HEK293T (cell line): ENCODE data around the gene A1CF.
"Not testable (repeated sequence)": the region's sequence is repeated elsewhere in the genome, so short reads cannot be mapped to it uniquely, and the experiment has no call there.

ENCODE experiments used
- CTCF ChIA-PET: fragments of 350-600 bp; formaldehyde crosslinking; extraction: SDS; loops from one replicate; lab custom pipeline; 2021; ENCODE audit warnings: antibody characterized with exemption, inconsistent platforms; lab: Yijun Ruan, JAX
- POLR2A ChIA-PET: fragments of 350-600 bp; formaldehyde crosslinking; extraction: SDS; loops from one replicate; lab custom pipeline; 2020; ENCODE audit warnings: antibody characterized with exemption, inconsistent platforms; lab: Yijun Ruan, JAX
- DNase-seq: peaks from one replicate; pipeline ENCODE4 v3.0.0; 2012; ENCODE audit warnings: mixed read lengths; ENCODE audit errors: extremely low spot score
- ARNT ChIP-seq: fragments of 450-650 bp; IDR thresholded peaks from 2 replicates; pipeline ENCODE4 v1.6.1; 2017; ENCODE audit warnings: mild to moderate bottlenecking
- BHLHE40 ChIP-seq: fragments of 450-650 bp; IDR thresholded peaks from 2 replicates; pipeline ENCODE4 v1.6.1; 2016; ENCODE audit warnings: mild to moderate bottlenecking, moderate library complexity, borderline replicate concordance
- CTBP1 ChIP-seq: fragments of 450-650 bp; IDR thresholded peaks from 2 replicates; pipeline ENCODE4 v1.6.1; 2016; ENCODE audit warnings: borderline replicate concordance
- ELF4 ChIP-seq: fragments of 450-650 bp; IDR thresholded peaks from 2 replicates; pipeline ENCODE4 v1.6.1; 2017; ENCODE audit warnings: antibody characterized with exemption
- FOXA1 ChIP-seq: fragments of 450-650 bp; IDR thresholded peaks from 2 replicates; pipeline ENCODE4 v1.6.1; 2016; ENCODE audit warnings: mild to moderate bottlenecking
- FOXK2 ChIP-seq: fragments of 450-650 bp; IDR thresholded peaks from 2 replicates; pipeline ENCODE4 v1.6.1; 2016; ENCODE audit warnings: mild to moderate bottlenecking
- FOXM1 ChIP-seq: fragments of 450-650 bp; IDR thresholded peaks from 2 replicates; pipeline ENCODE4 v1.6.1; 2017; ENCODE audit warnings: mild to moderate bottlenecking, borderline replicate concordance
- HDGF ChIP-seq: fragments of 450-650 bp; IDR thresholded peaks from 2 replicates; pipeline ENCODE4 v1.6.1; 2017; ENCODE audit warnings: antibody characterized with exemption, borderline replicate concordance
- L3MBTL2 ChIP-seq: fragments of 450-650 bp; conservative IDR thresholded peaks from 2 replicates; pipeline ENCODE4 v1.6.1; 2016; ENCODE audit warnings: mild to moderate bottlenecking
- LEF1 ChIP-seq: fragments of 450-650 bp; IDR thresholded peaks from 2 replicates; pipeline ENCODE4 v1.6.1; 2017; ENCODE audit warnings: mild to moderate bottlenecking, borderline replicate concordance
- NFRKB ChIP-seq: fragments of 450-650 bp; IDR thresholded peaks from 2 replicates; pipeline ENCODE4 v1.6.1; 2016; ENCODE audit warnings: mild to moderate bottlenecking, moderate library complexity
- SP1 ChIP-seq: fragments of 450-650 bp; IDR thresholded peaks from 2 replicates; pipeline ENCODE4 v1.6.1; 2017
- SUZ12 ChIP-seq: fragments of 450-650 bp; IDR thresholded peaks from 2 replicates; pipeline ENCODE4 v1.6.1; 2016; ENCODE audit warnings: mild to moderate bottlenecking
- TARDBP ChIP-seq: fragments of 450-650 bp; IDR thresholded peaks from 2 replicates; pipeline ENCODE4 v1.6.1; 2016
- ZNF384 ChIP-seq: fragments of 450-650 bp; IDR thresholded peaks from 2 replicates; pipeline ENCODE4 v1.6.1; 2016
- TF ChIP-seq, protein P1 (sequence below): fragments of 450-650 bp; IDR thresholded peaks from 2 replicates; pipeline ENCODE4 v1.6.1; 2016

The A1CF gene

DNA sequence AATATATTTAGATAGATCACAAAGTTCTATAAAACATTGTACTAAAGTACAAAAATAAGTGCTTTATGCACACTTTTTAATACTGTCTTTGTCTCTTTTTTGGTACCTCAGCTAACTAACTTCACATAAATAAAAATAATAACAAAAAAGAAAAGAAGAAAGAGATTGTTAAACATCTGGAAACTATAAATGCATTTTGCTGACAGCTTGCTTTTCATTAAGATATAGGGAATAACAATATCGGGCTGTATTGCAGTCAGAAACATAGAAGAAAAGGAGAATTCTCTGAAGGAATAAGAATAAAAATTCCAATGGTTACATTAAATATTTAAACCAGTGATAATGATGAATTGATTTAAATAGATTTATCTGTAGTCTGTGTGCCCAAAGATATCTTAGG lies 85.8 kb downstream of the A1CF start:
- TF ChIP-seq ELF4 (no peak), L3MBTL2 (no peak), ARNT (no peak), SUZ12 (no peak), FOXK2 (no peak), FOXM1 (no peak), LEF1 (no peak), FOXA1 (no peak), BHLHE40 (no peak), HDGF (no peak), CTBP1 (no peak), ZNF384 (no peak), SP1 (no peak), NFRKB (no peak), TARDBP (no peak)
- TF ChIP-seq, protein P1, sequence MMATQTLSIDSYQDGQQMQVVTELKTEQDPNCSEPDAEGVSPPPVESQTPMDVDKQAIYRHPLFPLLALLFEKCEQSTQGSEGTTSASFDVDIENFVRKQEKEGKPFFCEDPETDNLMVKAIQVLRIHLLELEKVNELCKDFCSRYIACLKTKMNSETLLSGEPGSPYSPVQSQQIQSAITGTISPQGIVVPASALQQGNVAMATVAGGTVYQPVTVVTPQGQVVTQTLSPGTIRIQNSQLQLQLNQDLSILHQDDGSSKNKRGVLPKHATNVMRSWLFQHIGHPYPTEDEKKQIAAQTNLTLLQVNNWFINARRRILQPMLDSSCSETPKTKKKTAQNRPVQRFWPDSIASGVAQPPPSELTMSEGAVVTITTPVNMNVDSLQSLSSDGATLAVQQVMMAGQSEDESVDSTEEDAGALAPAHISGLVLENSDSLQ: no peak
- no peak for DNase-seq
- POLR2A ChIA-PET: no interaction called here
- CTCF ChIA-PET: no interaction called here

DNA sequence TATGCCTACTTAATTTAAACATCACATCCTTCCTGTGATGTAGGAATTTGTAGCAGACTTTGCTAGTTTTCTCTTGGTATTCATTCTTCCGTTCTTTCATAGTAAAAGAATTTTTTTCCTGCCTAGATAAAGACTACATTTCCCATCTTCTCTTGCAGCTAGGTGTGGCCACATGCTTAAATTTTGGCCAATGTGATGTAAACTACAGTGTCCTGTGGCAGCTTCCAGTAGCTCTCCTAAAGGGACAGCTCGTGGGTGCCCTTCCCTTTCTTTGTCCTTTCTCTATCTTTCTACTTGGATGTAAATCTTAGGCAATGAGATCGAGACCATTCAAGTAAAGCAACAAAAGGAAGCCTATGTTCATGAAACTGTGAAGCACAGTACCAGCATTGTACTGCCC lies 87.1 kb downstream of the A1CF start:
- no peak for DNase-seq
- TF ChIP-seq, protein P1: no peak
- no peak for TF ChIP-seq NFRKB
- no peak for TF ChIP-seq ELF4
- no peak for TF ChIP-seq SP1
- TF ChIP-seq FOXM1: no peak
- no peak for TF ChIP-seq CTBP1
- TF ChIP-seq FOXK2: no peak
- TF ChIP-seq L3MBTL2: no peak
- TF ChIP-seq LEF1: no peak
- TF ChIP-seq HDGF: no peak
- TF ChIP-seq ZNF384: no peak
- TF ChIP-seq TARDBP: no peak
- no peak for TF ChIP-seq SUZ12
- TF ChIP-seq ARNT: no peak
- TF ChIP-seq FOXA1: no peak
- TF ChIP-seq BHLHE40: no peak
- ChIA-PET CTCF (no interaction called here), POLR2A (no interaction called here)

DNA sequence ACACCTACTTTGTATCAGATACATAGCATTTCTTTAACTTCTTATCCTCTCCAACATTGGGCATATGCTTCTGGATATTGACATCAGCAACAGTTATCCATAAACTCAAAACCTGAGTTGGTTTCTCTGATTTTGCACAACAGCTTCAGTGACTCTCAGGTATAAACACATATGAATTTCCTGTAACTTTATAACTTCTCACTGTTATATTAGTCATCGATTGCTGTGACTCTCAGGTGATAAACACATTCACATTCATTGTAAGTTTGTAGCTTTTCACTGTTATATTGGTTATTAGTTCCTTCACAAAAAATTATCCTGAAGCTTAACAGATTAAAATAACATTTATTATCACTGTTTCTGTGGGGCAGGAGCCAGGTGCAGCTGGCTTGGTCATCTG lies 88.7 kb downstream of the A1CF start:
- TF ChIP-seq, protein P1: no peak
- no peak for TF ChIP-seq TARDBP
- no peak for TF ChIP-seq SUZ12
- TF ChIP-seq L3MBTL2: no peak
- TF ChIP-seq LEF1: no peak
- no peak for TF ChIP-seq BHLHE40
- TF ChIP-seq SP1: no peak
- CTCF ChIA-PET: no interaction called here
- no peak for DNase-seq
- POLR2A ChIA-PET: no interaction called here

DNA sequence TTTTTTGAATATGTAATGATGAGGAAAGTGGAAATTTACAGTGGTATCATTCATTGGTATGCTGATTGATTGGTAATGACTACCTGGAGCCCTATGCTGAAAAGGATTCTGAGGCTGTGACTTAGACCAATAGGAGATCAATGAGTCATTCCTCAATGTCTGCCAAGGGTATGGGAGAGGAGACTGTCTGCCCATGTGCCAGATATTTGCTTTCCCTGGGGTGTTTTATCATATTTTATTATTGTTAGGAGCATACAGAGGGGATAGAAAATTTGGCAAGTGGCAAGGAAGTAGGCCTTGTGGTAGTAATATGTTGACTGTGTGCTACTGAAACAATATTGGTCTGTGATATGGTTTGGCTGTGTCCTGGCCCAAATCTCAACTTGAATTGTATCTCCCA lies 90.9 kb downstream of the A1CF start:
- POLR2A ChIA-PET: no interaction called here
- no peak for DNase-seq
- TF ChIP-seq FOXA1: no peak
- no peak for TF ChIP-seq SP1
- no peak for TF ChIP-seq FOXK2
- TF ChIP-seq CTBP1: no peak
- TF ChIP-seq L3MBTL2: no peak
- TF ChIP-seq, protein P1: no peak
- no peak for TF ChIP-seq SUZ12
- TF ChIP-seq ARNT: no peak
- no peak for TF ChIP-seq BHLHE40
- TF ChIP-seq TARDBP: no peak
- TF ChIP-seq NFRKB: no peak
- no peak for TF ChIP-seq ELF4
- TF ChIP-seq LEF1: no peak
- no peak for TF ChIP-seq HDGF
- TF ChIP-seq ZNF384: no peak
- TF ChIP-seq FOXM1: no peak
- CTCF ChIA-PET: no interaction called here

DNA sequence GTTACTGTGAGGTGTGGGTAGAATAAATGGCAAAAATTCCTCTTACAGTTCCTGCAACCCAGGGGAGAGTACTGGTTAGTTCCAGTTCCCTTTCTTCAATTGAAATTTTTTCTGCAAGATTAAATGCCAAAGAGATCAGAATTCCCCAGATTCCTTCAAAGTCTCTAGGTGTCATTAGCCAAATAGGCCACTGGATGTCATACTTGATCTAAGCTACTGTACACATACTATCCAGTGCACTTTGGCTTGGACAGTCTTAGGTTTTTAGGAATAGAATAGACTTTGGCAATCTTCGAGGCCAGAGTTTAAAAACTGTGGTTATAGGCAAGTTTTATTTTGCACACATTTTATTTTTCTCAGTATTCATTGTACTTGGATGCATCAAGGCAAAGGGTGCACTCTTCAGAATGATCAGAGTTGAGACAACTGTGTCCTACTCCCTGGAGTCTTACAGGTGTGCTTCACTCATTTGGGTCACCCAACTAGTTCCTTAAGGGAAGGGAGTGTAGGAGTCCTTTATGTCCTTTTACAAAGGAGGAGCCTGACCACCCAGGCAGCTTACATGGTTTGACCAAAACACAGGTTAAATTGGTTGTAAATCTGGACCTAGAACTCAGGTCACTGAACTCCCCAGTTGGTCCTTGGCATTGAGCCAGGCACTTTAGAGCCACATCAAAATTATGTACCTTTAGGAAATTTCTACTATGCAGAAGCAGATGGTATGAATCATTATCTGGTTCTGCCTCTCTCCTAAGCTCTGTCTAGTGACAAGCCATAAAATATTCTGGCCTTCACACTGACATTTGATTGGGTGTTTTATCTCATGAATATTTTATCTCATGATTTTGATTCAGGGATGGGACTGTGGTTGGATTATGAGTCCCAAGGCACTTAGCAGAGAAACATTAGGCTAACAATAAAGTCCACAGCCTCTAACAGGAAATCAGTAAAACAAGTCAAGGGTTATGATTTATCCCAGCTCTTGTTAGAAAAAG lies 96.2 kb downstream of the A1CF start:
- DNase-seq: peak; percentile 55
- POLR2A ChIA-PET: no interaction called here
- CTCF ChIA-PET: interaction anchor here (0.6 to 0.7 kb wide), 2 partner anchors 196 to 555 kb away, joined by 3 read pairs; no protein-coding TSS in a partner anchor
- no peak for TF ChIP-seq SP1
- no peak for TF ChIP-seq BHLHE40
- TF ChIP-seq, protein P1: no peak
- TF ChIP-seq FOXM1: no peak
- TF ChIP-seq LEF1: no peak
- no peak for TF ChIP-seq CTBP1
- TF ChIP-seq ARNT: no peak
- TF ChIP-seq ELF4: no peak
- TF ChIP-seq TARDBP: no peak
- TF ChIP-seq FOXA1: no peak
- TF ChIP-seq FOXK2: no peak
- no peak for TF ChIP-seq HDGF
- no peak for TF ChIP-seq L3MBTL2
- no peak for TF ChIP-seq ZNF384
- TF ChIP-seq SUZ12: no peak
- TF ChIP-seq NFRKB: no peak

DNA sequence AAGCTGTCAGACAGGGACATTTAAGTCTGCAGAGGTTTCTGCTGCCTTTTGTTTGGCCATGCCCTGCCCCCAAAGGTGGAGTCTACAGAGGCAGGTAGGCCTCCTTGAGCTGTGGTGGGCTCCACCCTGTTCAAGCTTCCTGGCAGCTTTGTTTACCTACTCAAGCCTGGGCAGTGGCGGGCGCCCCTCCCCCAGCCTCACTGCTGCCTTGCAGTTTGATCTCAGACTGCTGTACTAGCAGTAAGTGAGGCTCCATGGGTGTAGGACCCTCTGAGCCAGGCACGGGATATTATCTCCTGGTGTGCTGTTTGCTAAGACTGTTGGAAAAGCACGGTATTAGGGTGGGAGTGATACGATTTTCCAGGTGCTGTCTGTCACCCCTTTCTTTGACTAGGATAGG lies 97.5 kb downstream of the A1CF start:
- DNase-seq, CTCF ChIA-PET, POLR2A ChIA-PET: not testable (repeated sequence)

DNA sequence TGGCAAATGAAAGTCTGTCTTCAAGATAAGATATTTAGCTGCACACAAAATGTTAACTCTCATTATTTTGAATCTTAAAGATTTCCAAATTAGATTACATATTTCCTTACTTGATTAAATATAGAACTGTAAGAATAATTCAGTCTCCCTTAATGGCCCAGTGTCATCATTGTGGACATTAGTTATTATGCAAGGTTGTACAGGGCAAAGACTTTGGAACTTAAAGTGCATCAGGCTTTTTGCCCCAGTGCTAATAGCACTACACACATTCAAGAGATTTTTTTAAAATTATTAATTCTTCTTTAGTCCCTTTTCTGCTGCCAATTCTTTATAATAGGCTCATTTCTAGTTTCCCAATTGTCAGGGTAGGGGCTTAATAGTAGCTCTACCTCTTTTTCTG lies 103.4 kb downstream of the A1CF start:
- CTCF ChIA-PET: interaction anchor here (0.6 kb wide), 1 partner anchor 173 kb away, joined by 4 read pairs; no protein-coding TSS in a partner anchor
- POLR2A ChIA-PET, DNase-seq: not testable (repeated sequence)

DNA sequence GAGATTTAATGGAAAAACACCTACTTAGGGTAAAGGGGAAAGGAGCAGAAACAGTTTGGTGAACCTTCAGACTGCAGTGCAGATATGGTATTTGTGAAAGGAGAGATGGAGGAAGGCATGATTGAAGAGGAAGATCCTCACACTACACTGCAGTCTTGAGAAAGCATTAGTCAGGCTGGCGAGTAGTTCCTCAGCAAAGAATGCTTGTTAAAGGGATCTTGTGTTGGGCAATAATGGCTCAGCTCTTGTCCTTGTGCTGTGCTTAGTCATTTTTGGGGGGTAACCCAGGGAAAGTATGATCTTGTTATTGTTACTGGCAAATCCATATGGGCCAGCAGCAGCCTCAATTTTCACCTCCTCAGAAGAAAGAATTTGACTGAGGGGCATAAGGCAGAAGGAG lies 105.4 kb downstream of the A1CF start:
- POLR2A ChIA-PET, DNase-seq: not testable (repeated sequence)

DNA sequence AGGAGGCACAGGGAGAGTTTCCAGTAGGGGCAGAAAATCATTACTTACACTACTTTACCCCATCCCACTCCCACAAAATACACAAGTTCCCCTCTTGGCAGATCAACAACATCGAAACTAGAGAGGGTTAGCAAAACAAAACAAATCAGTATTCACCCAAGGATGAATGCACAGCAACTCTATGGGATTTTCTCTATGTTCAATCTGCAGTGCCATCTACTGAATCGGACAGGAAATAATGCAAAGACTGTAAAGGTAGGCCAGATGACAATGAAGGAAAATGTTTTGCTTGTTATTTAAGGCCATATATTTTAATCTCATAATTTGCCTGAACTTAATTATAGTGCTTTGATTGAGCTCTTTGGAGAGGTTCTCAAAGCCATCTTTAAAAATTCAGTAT lies 110.6 kb downstream of the A1CF start:
- CTCF ChIA-PET, POLR2A ChIA-PET: not testable (repeated sequence)

More for the DNA sequence above, 105.4 kb downstream of the A1CF start:
- CTCF ChIA-PET: not testable (repeated sequence)

More for the DNA sequence above, 110.6 kb downstream of the A1CF start:
- not testable (repeated sequence) for DNase-seq
